ENCODE results near the gene MBTPS1. TPM values are rescaled to one million over a fixed set of nuclear protein-coding genes. Genes with fewer than 3 reads are reported as not detected.

MBTPS1 gene
- total RNA-seq, 1 donor from 2014 or later: 63.4 TPM

DNA sequence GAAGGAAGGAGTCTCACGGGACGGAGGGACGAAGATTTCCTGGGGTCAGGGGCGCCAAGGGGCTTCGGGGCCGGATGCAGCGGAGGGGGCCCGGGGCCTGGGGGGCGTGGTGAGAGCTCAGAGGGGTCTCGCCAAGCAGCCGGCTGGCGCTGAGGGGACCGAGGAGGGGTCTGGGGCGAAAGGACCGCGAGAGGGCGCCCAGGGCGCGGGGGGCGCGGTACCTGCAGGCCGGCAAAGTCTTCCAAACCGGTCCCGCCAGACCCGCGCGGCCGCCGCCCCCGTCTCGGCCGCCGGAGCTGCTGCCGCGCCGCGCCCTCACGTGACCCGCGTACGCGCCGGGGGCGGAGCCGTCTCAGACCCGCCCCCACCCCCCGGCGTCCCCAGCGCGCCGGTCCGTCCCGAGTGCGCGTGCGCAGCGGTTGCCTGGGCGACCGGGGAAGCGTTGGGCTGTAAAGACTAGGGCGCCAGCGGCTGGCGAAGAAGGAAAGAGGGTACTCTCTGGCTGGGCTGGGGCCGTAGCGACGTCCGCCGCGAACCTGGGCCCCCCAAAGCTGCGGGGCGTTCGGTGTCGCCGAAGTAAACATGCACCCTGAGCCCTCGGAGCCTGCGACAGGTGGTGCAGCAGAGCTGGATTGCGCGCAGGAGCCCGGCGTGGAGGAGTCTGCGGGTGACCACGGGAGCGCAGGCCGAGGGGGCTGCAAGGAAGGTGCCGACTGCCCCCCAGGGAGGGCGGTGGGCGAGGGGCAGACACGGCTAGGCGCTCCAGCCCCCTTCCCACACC is 28.3 kb upstream of the MBTPS1 start, which contains the start of the genes DNAAF1 and HSDL1:
DNAAF1 (plus strand) TSS at position 450 of the 781 bp plus-strand sequence; CDS start at position 583, 133 bp downstream.
HSDL1 (minus strand) TSS at position 319 of the 781 bp plus-strand sequence. CDS start 13,856 bp downstream, outside the sequence.
- no peak for FAIRE-seq
- TF ChIP-seq, protein P1, sequence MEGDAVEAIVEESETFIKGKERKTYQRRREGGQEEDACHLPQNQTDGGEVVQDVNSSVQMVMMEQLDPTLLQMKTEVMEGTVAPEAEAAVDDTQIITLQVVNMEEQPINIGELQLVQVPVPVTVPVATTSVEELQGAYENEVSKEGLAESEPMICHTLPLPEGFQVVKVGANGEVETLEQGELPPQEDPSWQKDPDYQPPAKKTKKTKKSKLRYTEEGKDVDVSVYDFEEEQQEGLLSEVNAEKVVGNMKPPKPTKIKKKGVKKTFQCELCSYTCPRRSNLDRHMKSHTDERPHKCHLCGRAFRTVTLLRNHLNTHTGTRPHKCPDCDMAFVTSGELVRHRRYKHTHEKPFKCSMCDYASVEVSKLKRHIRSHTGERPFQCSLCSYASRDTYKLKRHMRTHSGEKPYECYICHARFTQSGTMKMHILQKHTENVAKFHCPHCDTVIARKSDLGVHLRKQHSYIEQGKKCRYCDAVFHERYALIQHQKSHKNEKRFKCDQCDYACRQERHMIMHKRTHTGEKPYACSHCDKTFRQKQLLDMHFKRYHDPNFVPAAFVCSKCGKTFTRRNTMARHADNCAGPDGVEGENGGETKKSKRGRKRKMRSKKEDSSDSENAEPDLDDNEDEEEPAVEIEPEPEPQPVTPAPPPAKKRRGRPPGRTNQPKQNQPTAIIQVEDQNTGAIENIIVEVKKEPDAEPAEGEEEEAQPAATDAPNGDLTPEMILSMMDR (IDR thresholded peaks at IDR 0.05; ENCODE audit: insufficient read depth, low read length, severe bottlenecking): peak; percentile 31

DNA sequence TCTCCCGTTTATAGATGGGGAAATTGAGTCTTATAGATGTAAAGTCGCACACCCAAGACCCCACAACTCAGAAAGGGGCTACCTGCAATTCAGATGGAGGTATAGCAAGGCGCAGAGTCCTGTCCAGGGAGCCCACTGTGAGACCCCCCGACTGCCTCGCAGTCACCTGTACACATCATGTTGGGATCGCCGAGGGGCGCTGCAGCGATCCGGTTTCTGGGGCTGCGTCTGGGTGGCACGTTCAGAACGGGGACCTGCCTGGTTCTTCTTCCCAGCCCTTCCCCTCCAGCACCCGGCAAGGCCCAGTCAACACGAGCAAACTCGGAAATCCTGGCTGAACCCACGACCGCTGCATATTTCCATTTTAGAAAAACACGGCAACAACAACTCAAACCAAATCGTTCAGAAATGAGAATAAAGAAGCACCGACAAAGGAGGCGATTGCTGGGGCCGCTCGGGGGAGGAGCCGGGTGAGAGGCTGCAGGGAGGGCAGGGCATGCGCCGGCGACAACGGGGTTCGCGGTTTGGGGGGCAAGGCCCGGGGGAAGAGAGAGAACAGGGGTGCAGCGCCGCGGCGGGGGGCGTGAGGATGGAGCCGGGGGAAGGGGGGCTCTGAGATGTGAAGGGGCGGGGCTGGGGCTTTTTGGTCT is 27.6 kb upstream of the MBTPS1 start:
- H3K27me3 ChIP-seq (ENCODE audit: control insufficient read depth, insufficient read depth, low read length): no peaks in the 10 kb centered on the region
- no peaks in the 10 kb centered on the region for H3K36me3 ChIP-seq (ENCODE audit: control insufficient read depth, insufficient read depth, low read length)
- H3K4me3 ChIP-seq (ENCODE audit: low read depth, low read length): peak overlapping the region; percentile 86
- DNase-seq (ENCODE audit: low read depth) (no peak), FAIRE-seq (no peak)
- TF ChIP-seq, protein P1 (IDR thresholded peaks at IDR 0.05; ENCODE audit: insufficient read depth, low read length, severe bottlenecking): peak; percentile 17

More for the DNA sequence above, 28.3 kb upstream of the MBTPS1 start, which contains the start of the genes DNAAF1 and HSDL1:
- H3K27me3 ChIP-seq (ENCODE audit: control insufficient read depth, insufficient read depth, low read length): no peaks in the 10 kb centered on the region
- H3K36me3 ChIP-seq (ENCODE audit: control insufficient read depth, insufficient read depth, low read length): no peaks in the 10 kb centered on the region
- peak; percentile 55 for DNase-seq (ENCODE audit: low read depth)
- peak within 1 kb of the TSS; percentile 86 for H3K4me3 ChIP-seq (ENCODE audit: low read depth, low read length)

GRCh38 chr16:84143784-84144199 is 27.1 kb upstream of the MBTPS1 start:
- no peak for FAIRE-seq
- no peak for DNase-seq (ENCODE audit: low read depth)
- TF ChIP-seq, protein P1 (IDR thresholded peaks at IDR 0.05; ENCODE audit: insufficient read depth, low read length, severe bottlenecking): no peak
- Histone ChIP-seq H3K4me3 (ENCODE audit: low read depth, low read length) (peak overlapping the region; percentile 86), H3K36me3 (ENCODE audit: control insufficient read depth, insufficient read depth, low read length) (no peaks in the 10 kb centered on the region), H3K27me3 (ENCODE audit: control insufficient read depth, insufficient read depth, low read length) (no peaks in the 10 kb centered on the region)

- TF ChIP-seq, protein P1 (IDR thresholded peaks at IDR 0.05; ENCODE audit: insufficient read depth, low read length, severe bottlenecking): no peak
- FAIRE-seq: no peak
- H3K36me3 ChIP-seq (ENCODE audit: control insufficient read depth, insufficient read depth, low read length): no peaks in the 10 kb centered on the region
- no peak for DNase-seq (ENCODE audit: low read depth)
- H3K4me3 ChIP-seq (ENCODE audit: low read depth, low read length): no peak overlapping the region
- no peaks in the 10 kb centered on the region for H3K27me3 ChIP-seq (ENCODE audit: control insufficient read depth, insufficient read depth, low read length)
These were observed 26.3 kb upstream of the MBTPS1 start for GRCh38 chr16:84143081-84143480.

- Histone ChIP-seq H3K36me3 (ENCODE audit: control insufficient read depth, insufficient read depth, low read length) (no peaks in the 10 kb centered on the region), H3K27me3 (ENCODE audit: control insufficient read depth, insufficient read depth, low read length) (no peaks in the 10 kb centered on the region), H3K4me3 (ENCODE audit: low read depth, low read length) (no peak overlapping the region)
- no peak for DNase-seq (ENCODE audit: low read depth)
- no peak for FAIRE-seq
- TF ChIP-seq, protein P1 (IDR thresholded peaks at IDR 0.05; ENCODE audit: insufficient read depth, low read length, severe bottlenecking): no peak
These were observed 24.5 kb upstream of the MBTPS1 start for GRCh38 chr16:84141143-84141670.

All from bronchial epithelial cell (primary cell).